MCF 10A (cell line): ENCODE measurements around the gene CNTNAP2. TPM values are rescaled to one million over a fixed set of nuclear protein-coding genes. Genes with fewer than 3 reads are reported as not detected.

Source experiments
- BruUV-seq: library from RNA; stranded (reverse); fragments of 400-500 nt; replicated peaks from 2 replicates; lab custom pipeline; 2021; lab: Mats Ljungman, UMichigan
- CTCF ChIA-PET: fragments of 300-600 bp; sonication (Branson Sonifier 250); formaldehyde crosslinking; extraction: SDS; loops from one replicate; lab custom pipeline; 2021; ENCODE audit warnings: antibody characterized with exemption, inconsistent platforms; lab: Yijun Ruan, JAX
- POLR2A ChIA-PET: fragments of 300-600, 350-650 bp; sonication (Branson Sonifier 250); formaldehyde crosslinking; extraction: SDS; loops from one replicate; lab custom pipeline; 2020; ENCODE audit warnings: antibody characterized with exemption, inconsistent platforms; lab: Yijun Ruan, JAX
- DNase-seq: peaks from one replicate; pipeline ENCODE4 v3.0.0-alpha.2; 2018; ENCODE audit not compliant: unreplicated experiment
- H3K27ac Mint-ChIP-seq: one replicate; pipeline ENCODE4 v1.8.0; 2022; ENCODE audit warnings: mild to moderate bottlenecking, low read depth, mixed read lengths; ENCODE audit not compliant: unreplicated experiment
- H3K27me3 Mint-ChIP-seq: one replicate; pipeline ENCODE4 v1.8.0; 2022; ENCODE audit warnings: mixed read lengths; ENCODE audit not compliant: insufficient read depth, unreplicated experiment
- H3K36me3 Mint-ChIP-seq: one replicate; pipeline ENCODE4 v1.8.0; 2022; ENCODE audit warnings: mild to moderate bottlenecking, moderate library complexity, mixed read lengths; ENCODE audit not compliant: insufficient read depth, unreplicated experiment
- H3K4me1 Mint-ChIP-seq: one replicate; pipeline ENCODE4 v1.8.0; 2022; ENCODE audit warnings: mixed read lengths; ENCODE audit not compliant: insufficient read depth, unreplicated experiment
- H3K4me3 Mint-ChIP-seq: one replicate; pipeline ENCODE4 v1.8.0; 2022; ENCODE audit warnings: mild to moderate bottlenecking, moderate library complexity, mixed read lengths; ENCODE audit not compliant: unreplicated experiment
- H3K9me3 Mint-ChIP-seq: one replicate; pipeline ENCODE4 v1.8.0; 2022; ENCODE audit warnings: mixed read lengths; ENCODE audit not compliant: unreplicated experiment
- intact Hi-C: fragments of 100-400 bp; cut with micrococcal nuclease; formaldehyde crosslinking; loops from 2 replicates; pipeline ENCODE4 v1.14.1; 2022
- total RNA-seq: library from RNA; stranded (reverse); gene quantifications from 2 replicates; pipeline ENCODE4 v1.2.3, GENCODE V29; 2022
- TF ChIP-seq, protein P1 (sequence below): fragments of 200-600 bp; IDR thresholded peaks from one replicate; pipeline ENCODE4 v1.8.0; 2022; ENCODE audit warnings: antibody characterized with exemption, mild to moderate bottlenecking; ENCODE audit not compliant: unreplicated experiment

CNTNAP2 gene
- total RNA-seq, 1 experiment from 2014 or later, result 1.1 TPM

DNA sequence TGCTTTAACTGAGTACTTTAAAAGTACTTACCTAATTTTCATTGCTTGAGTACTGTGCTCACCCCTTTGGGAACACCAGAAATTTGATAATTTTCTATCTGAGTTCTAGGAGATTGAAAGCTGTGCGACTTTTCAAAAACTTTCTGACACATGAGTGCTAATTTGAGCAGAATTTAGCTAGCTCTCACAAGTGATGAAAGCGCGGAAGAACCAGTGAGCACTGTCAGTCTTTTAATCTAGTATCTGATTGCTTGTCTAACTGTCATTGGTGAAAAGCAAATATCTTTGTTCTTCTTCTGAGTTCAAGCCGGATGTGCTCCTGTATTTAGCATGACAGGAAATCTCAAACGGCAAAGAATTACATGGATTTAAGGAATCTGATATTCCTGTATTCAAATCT is 899.4 kb downstream of the CNTNAP2 start:
- Mint-ChIP-seq H3K27me3 (peaks cover 72% of the 10 kb centered on the region), H3K27ac (no peak overlapping the region), H3K4me1 (no peaks in the 10 kb centered on the region), H3K4me3 (no peak overlapping the region), H3K36me3 (peaks cover 6% of the 10 kb centered on the region), H3K9me3 (no peaks in the 10 kb centered on the region)
- intact Hi-C loops, result no loop called here
- TF ChIP-seq, protein P1, sequence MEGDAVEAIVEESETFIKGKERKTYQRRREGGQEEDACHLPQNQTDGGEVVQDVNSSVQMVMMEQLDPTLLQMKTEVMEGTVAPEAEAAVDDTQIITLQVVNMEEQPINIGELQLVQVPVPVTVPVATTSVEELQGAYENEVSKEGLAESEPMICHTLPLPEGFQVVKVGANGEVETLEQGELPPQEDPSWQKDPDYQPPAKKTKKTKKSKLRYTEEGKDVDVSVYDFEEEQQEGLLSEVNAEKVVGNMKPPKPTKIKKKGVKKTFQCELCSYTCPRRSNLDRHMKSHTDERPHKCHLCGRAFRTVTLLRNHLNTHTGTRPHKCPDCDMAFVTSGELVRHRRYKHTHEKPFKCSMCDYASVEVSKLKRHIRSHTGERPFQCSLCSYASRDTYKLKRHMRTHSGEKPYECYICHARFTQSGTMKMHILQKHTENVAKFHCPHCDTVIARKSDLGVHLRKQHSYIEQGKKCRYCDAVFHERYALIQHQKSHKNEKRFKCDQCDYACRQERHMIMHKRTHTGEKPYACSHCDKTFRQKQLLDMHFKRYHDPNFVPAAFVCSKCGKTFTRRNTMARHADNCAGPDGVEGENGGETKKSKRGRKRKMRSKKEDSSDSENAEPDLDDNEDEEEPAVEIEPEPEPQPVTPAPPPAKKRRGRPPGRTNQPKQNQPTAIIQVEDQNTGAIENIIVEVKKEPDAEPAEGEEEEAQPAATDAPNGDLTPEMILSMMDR, result no peak
- no peak for DNase-seq
- BruUV-seq, result no TSS peak
- ChIA-PET CTCF (no interaction called here), POLR2A (no interaction called here)

DNA sequence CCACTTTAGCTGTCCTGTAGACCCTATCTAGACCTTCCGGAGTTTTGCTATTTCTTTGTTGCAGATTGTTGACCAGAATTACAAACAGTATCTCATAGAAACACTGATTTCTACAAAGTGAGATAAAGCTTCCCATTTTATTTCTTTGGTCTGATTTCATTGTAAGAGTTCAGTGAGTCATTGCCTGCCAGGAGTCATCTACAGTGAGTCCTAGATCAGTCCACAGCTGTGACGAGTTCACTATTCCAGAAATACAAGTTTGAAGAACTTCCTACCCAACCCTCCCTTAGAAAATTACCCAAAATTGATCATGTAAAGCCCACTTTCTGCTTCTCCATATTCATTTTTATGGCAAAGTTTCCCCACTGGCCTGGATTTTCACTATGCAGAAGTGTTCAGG is 905.5 kb downstream of the CNTNAP2 start:
- Mint-ChIP-seq H3K27ac (no peak overlapping the region), H3K4me1 (no peaks in the 10 kb centered on the region), H3K27me3 (peaks cover 62% of the 10 kb centered on the region), H3K9me3 (no peaks in the 10 kb centered on the region), H3K36me3 (peaks cover 6% of the 10 kb centered on the region), H3K4me3 (no peak overlapping the region)
- TF ChIP-seq, protein P1, result no peak
- POLR2A ChIA-PET, result no interaction called here
- CTCF ChIA-PET, result no interaction called here
- intact Hi-C loops, result no loop called here
- no TSS peak for BruUV-seq
- no peak for DNase-seq

DNA sequence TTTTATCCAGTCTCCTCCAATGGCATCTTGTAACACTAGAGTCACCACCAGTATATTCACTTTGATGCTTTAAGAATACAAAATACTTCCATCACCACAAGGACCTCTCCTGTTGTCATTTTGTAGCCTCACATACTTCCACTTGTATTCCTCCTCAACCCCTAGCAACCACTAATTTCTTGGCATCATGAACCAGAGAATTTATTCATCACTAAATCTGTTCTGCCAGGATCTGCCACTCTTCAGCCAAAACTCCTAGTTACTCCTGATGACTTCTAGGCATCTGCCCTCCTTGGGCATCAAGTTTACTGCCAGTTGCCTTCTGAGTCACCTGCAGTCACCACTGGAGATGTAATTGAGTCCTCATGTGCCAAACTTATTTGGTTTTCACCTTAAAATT is 906.8 kb downstream of the CNTNAP2 start:
- no peak for DNase-seq
- no TSS peak for BruUV-seq
- no peaks in the 10 kb centered on the region for H3K9me3 Mint-ChIP-seq

DNA sequence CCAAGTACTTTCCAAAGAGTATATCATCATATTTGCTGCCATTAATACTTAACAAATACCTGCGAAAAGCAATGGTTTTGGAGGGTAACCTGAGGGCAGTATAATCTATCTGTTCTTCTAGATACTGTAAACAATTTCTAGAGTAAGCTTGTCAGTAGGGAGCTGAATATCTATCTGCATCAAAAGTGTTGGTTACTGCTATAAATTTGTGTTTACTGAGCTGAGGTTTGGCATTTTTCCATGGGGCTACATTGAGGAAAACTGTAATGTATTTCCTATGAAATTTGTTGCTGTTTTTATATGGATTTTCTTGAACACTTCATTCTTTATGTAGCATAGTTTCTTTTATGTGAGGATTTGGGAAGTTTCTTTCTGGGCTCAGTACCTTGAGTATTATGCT is 913.4 kb downstream of the CNTNAP2 start:
- TF ChIP-seq, protein P1, result no peak
- no TSS peak for BruUV-seq
- intact Hi-C loops, result no loop called here
- no peaks in the 10 kb centered on the region for H3K9me3 Mint-ChIP-seq
- H3K27ac Mint-ChIP-seq, result no peak overlapping the region
- no peak for DNase-seq
- H3K36me3 Mint-ChIP-seq, result no peaks in the 10 kb centered on the region
- CTCF ChIA-PET, result interaction anchor here (1.0 kb wide), 1 partner anchor 8 kb away, joined by 3 read pairs; no protein-coding TSS in a partner anchor
- POLR2A ChIA-PET, result no interaction called here
- no peaks in the 10 kb centered on the region for H3K4me1 Mint-ChIP-seq
- peaks cover 61% of the 10 kb centered on the region for H3K27me3 Mint-ChIP-seq
- no peak overlapping the region for H3K4me3 Mint-ChIP-seq

More for the DNA sequence above, 906.8 kb downstream of the CNTNAP2 start:
- ChIA-PET CTCF (no interaction called here), POLR2A (no interaction called here)
- intact Hi-C loops, result no loop called here
- Mint-ChIP-seq H3K4me1 (no peaks in the 10 kb centered on the region), H3K4me3 (no peak overlapping the region), H3K27ac (no peak overlapping the region), H3K27me3 (peaks cover 68% of the 10 kb centered on the region), H3K36me3 (peaks cover 6% of the 10 kb centered on the region)
- TF ChIP-seq, protein P1, result no peak
